ENCODE results near the gene DNAH3. TPM values are rescaled to one million over a fixed set of nuclear protein-coding genes. Genes with fewer than 3 reads are reported as not detected.
"Not testable (repeated sequence)": the region's sequence is repeated elsewhere in the genome, so short reads cannot be mapped to it uniquely, and the experiment has no call there.

The DNAH3 gene
- total RNA-seq, 5 donors from 2014 or later (not counting 1 experiment from before 2014, with no cell fraction given): not detected

DNA sequence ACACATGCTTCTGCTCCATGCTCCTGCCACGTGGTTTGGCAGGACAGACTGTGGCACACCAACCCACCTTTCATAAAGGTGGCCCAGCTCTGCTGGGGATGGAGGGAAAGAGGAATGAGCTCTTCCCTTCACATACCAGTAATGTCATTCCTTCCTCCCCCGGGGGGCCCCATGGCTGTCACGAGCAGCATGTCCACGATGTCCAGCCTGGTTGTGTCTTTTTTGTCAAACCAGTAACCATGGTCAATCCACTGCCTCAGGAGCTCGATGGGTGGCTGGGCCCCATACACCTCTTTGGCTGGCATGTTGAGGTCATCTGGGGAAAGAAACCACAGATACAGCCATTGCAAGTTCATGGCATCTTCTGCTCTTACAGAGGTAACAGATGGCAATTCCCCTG is 153.5 kb downstream of the DNAH3 start:
- POLR2A ChIA-PET: no interaction called here
- CTCF ChIA-PET: no interaction called here
- 65% methylated on average over 2 of the region's 5 CpGs for WGBS (ENCODE audit: insufficient coverage)
- H3K27ac Mint-ChIP-seq: no peak overlapping the region
- H3K36me3 ChIP-seq (ENCODE audit: control insufficient read depth in 2 of 2, extremely low read depth in 1 of 2, insufficient read depth in 1 of 2, low read length in 1 of 2): no peaks in the 10 kb centered on the region
- H3K9me3 ChIP-seq: no peaks in the 10 kb centered on the region
- no peak for DNase-seq
- H3K4me3 ChIP-seq (ENCODE audit: control insufficient read depth in 1 of 2, extremely low read depth in 1 of 2, low read length in 1 of 2): no peak overlapping the region
- no peaks in the 10 kb centered on the region for H3K4me1 Mint-ChIP-seq
- no peaks in the 10 kb centered on the region for H3K9me3 Mint-ChIP-seq
- H3K36me3 Mint-ChIP-seq: no peaks in the 10 kb centered on the region
- no peaks in the 10 kb centered on the region for H3K4me1 ChIP-seq (ENCODE audit: control insufficient read depth in 1 of 2, extremely low read depth in 1 of 2, insufficient read depth in 2 of 2, low read length in 2 of 2)
- peaks cover 9 to 14% of the 10 kb centered on the region in 2 donors for H3K27me3 Mint-ChIP-seq
- no peak overlapping the region for H3K27ac ChIP-seq (ENCODE audit: low read length)
- no peak for ATAC-seq (replicated peaks in 1 of 4)
- H3K27me3 ChIP-seq (replicated peaks in 1 of 2; ENCODE audit: control insufficient read depth in 2 of 2, extremely low read depth in 1 of 2, insufficient read depth in 2 of 2, low read length in 1 of 2): peaks cover 0 to 4% of the 10 kb centered on the region in 2 experiments
- H3K4me3 Mint-ChIP-seq: no peak overlapping the region

DNA sequence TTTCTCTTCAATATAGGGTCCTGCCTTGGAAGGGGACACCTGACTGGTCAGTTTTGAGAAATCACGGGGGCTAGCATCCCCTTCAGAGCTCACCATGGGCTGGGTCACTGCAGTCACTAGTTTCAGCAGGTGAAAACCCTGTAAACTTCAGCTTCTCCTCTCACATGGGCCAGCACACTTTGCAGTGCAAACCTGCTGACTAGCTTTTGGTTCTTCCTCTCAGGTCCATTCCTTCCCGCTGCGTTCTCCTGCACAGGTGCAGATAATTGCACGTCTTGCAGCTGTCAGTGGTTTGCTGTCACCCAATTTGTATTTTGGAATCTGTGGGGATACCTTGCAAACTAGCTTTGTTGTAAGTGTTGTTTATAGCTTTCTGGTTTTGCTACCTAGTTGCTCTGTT is 154.9 kb downstream of the DNAH3 start:
- Histone ChIP-seq H3K4me3 (ENCODE audit: control insufficient read depth in 1 of 2, extremely low read depth in 1 of 2, low read length in 1 of 2) (no peak overlapping the region), H3K4me1 (ENCODE audit: control insufficient read depth in 1 of 2, extremely low read depth in 1 of 2, insufficient read depth in 2 of 2, low read length in 2 of 2) (no peaks in the 10 kb centered on the region), H3K9me3 (no peaks in the 10 kb centered on the region), H3K36me3 (ENCODE audit: control insufficient read depth in 2 of 2, extremely low read depth in 1 of 2, insufficient read depth in 1 of 2, low read length in 1 of 2) (no peaks in the 10 kb centered on the region), H3K27ac (ENCODE audit: low read length) (no peak overlapping the region), H3K27me3 (replicated peaks in 1 of 2; ENCODE audit: control insufficient read depth in 2 of 2, extremely low read depth in 1 of 2, insufficient read depth in 2 of 2, low read length in 1 of 2) (peaks cover 0 to 4% of the 10 kb centered on the region in 2 experiments)
- Mint-ChIP-seq H3K27me3 (peaks cover 9 to 14% of the 10 kb centered on the region in 2 donors), H3K9me3 (no peaks in the 10 kb centered on the region), H3K27ac (no peak overlapping the region), H3K36me3 (no peaks in the 10 kb centered on the region), H3K4me1 (no peaks in the 10 kb centered on the region), H3K4me3 (no peak overlapping the region)
- ATAC-seq (replicated peaks in 1 of 4): no peak
- CTCF ChIA-PET: no interaction called here
- WGBS (ENCODE audit: insufficient coverage): 87% methylated on average over 3 of the region's 4 CpGs
- POLR2A ChIA-PET: no interaction called here
- no peak for DNase-seq

DNA sequence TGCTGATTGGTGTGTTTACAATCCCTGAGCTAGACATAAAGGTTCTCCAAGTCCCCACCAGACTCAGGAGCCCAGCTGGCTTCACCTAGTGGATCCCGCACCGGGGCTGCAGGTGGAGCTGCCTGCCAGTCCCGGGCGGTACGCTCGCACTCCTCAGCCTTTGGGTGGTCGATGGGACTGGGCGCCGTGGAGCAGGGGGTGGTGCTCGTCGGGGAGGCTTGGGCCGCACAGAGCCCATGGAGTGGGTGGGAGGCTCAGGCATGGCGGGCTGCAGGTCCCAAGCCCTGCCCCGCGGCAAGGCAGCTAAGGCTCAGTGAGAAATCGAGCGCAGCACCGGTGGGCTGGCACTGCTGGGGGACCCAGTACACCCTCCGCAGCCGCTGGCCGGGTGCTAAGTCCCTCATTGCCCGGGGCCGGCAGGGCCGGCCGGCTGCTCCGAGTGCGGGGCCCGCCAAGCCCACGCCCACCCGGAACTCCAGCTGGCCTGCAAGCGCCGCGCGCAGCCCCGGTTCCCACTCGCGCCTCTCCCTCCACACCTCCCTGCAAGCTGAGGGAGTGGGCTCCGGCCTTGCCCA is 161.1 kb downstream of the DNAH3 start:
- CTCF ChIA-PET, POLR2A ChIA-PET, H3K27me3 Mint-ChIP-seq: not testable (repeated sequence)

DNA sequence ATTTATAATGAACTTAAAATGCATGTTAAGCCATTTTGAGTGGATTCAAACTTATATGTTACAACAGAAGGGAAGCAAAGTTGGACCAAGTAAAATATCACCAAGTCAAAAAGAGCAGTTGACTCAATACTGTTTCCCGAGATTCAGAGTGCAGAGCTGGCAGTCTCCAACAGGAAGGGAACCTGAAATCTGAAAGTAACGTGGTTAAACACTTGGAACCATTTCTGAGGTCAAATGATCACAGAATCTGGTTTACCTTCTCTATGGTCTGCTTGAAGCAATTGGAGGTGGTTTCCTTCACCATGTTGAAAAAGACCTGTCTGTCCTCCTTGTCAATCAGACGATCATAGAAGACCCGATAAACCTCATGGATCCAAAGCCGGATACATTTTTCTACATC is 163.6 kb downstream of the DNAH3 start:
- POLR2A ChIA-PET: no interaction called here
- no peak for DNase-seq
- WGBS (ENCODE audit: insufficient coverage): 31% methylated on average over 2 of the region's 5 CpGs

More for the DNA sequence above, 161.1 kb downstream of the DNAH3 start:
- not testable (repeated sequence) for H3K36me3 ChIP-seq (ENCODE audit: control insufficient read depth in 2 of 2, extremely low read depth in 1 of 2, insufficient read depth in 1 of 2, low read length in 1 of 2); DNase-seq; ATAC-seq (replicated peaks in 1 of 4); H3K4me3 ChIP-seq (ENCODE audit: control insufficient read depth in 1 of 2, extremely low read depth in 1 of 2, low read length in 1 of 2); H3K4me1 Mint-ChIP-seq; H3K4me1 ChIP-seq (ENCODE audit: control insufficient read depth in 1 of 2, extremely low read depth in 1 of 2, insufficient read depth in 2 of 2, low read length in 2 of 2); H3K9me3 ChIP-seq; H3K36me3 Mint-ChIP-seq; H3K27ac ChIP-seq (ENCODE audit: low read length); H3K27ac Mint-ChIP-seq; H3K4me3 Mint-ChIP-seq; H3K9me3 Mint-ChIP-seq; H3K27me3 ChIP-seq (replicated peaks in 1 of 2; ENCODE audit: control insufficient read depth in 2 of 2, extremely low read depth in 1 of 2, insufficient read depth in 2 of 2, low read length in 1 of 2)
- WGBS (ENCODE audit: insufficient coverage): 94% methylated on average over 18 of the region's 38 CpGs

DNA sequence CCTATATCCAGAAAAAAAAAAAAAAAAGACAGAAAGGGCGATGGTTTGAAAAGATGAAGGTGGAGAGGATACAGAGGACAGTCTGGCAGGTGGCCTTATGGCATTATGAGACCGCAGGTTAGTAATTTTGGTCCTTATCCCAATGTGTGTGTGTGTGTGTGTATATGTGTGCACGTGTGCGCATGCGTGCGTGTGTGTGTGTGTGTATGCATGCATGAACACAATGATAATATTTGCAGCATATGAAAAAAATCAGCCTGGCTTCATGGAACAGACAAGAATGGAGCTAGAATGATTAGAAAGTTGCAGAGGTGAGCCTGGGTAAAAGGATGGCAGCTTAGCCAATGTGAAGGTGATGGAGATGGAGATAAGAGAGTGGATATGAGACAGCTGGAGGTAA is 166.6 kb downstream of the DNAH3 start:
- peaks cover 0 to 3% of the 10 kb centered on the region in 2 experiments for H3K27me3 ChIP-seq (replicated peaks in 1 of 2; ENCODE audit: control insufficient read depth in 2 of 2, extremely low read depth in 1 of 2, insufficient read depth in 2 of 2, low read length in 1 of 2)
- H3K9me3 ChIP-seq: no peaks in the 10 kb centered on the region
- POLR2A ChIA-PET: no interaction called here
- DNase-seq: no peak
- WGBS (ENCODE audit: insufficient coverage): 87% methylated on average over 5 of the region's 6 CpGs
- Mint-ChIP-seq H3K9me3 (no peaks in the 10 kb centered on the region), H3K4me1 (no peaks in the 10 kb centered on the region), H3K27me3 (peaks cover 0 to 3% of the 10 kb centered on the region in 2 donors), H3K36me3 (no peaks in the 10 kb centered on the region), H3K4me3 (no peak overlapping the region), H3K27ac (no peak overlapping the region)
- H3K36me3 ChIP-seq (ENCODE audit: control insufficient read depth in 2 of 2, extremely low read depth in 1 of 2, insufficient read depth in 1 of 2, low read length in 1 of 2): no peaks in the 10 kb centered on the region
- no peaks in the 10 kb centered on the region for H3K4me1 ChIP-seq (ENCODE audit: control insufficient read depth in 1 of 2, extremely low read depth in 1 of 2, insufficient read depth in 2 of 2, low read length in 2 of 2)
- no peak overlapping the region for H3K4me3 ChIP-seq (ENCODE audit: control insufficient read depth in 1 of 2, extremely low read depth in 1 of 2, low read length in 1 of 2)
- H3K27ac ChIP-seq (ENCODE audit: low read length): no peak overlapping the region
- CTCF ChIA-PET: no interaction called here
- ATAC-seq (replicated peaks in 1 of 4): no peak

More for the DNA sequence above, 163.6 kb downstream of the DNAH3 start:
- Mint-ChIP-seq H3K36me3 (no peaks in the 10 kb centered on the region), H3K27me3 (peaks cover 0 to 3% of the 10 kb centered on the region in 2 donors), H3K9me3 (no peaks in the 10 kb centered on the region), H3K4me1 (no peaks in the 10 kb centered on the region), H3K4me3 (no peak overlapping the region), H3K27ac (no peak overlapping the region)
- Histone ChIP-seq H3K4me3 (ENCODE audit: control insufficient read depth in 1 of 2, extremely low read depth in 1 of 2, low read length in 1 of 2) (no peak overlapping the region), H3K27ac (ENCODE audit: low read length) (no peak overlapping the region), H3K4me1 (ENCODE audit: control insufficient read depth in 1 of 2, extremely low read depth in 1 of 2, insufficient read depth in 2 of 2, low read length in 2 of 2) (no peaks in the 10 kb centered on the region), H3K36me3 (ENCODE audit: control insufficient read depth in 2 of 2, extremely low read depth in 1 of 2, insufficient read depth in 1 of 2, low read length in 1 of 2) (no peaks in the 10 kb centered on the region), H3K27me3 (replicated peaks in 1 of 2; ENCODE audit: control insufficient read depth in 2 of 2, extremely low read depth in 1 of 2, insufficient read depth in 2 of 2, low read length in 1 of 2) (peaks cover 0 to 3% of the 10 kb centered on the region in 2 experiments), H3K9me3 (no peaks in the 10 kb centered on the region)
- no peak for ATAC-seq (replicated peaks in 1 of 4)
- CTCF ChIA-PET: no interaction called here

DNA sequence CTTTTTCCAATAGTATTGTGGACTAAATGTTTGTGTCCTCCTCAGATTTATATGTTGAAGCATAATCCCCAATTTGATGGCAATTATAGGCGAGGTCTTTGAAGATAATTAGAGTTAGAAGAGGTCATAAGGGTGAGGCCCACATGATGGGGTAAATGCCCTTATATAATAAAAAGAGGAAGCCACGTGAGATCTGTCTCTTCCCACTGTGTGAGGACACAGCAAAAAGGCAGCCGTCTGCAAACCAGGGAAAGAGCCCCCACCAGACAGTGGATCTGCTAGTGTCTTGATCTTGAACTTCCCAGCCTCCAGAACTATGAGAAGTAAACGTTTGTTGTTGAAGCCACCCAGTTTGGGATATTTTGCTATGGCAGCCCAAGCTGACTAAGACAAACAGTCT is 174.1 kb downstream of the DNAH3 start:
- WGBS (ENCODE audit: insufficient coverage): no CpG with 5 or more reads among the region's 4 CpGs
- Histone ChIP-seq H3K9me3 (no peaks in the 10 kb centered on the region), H3K4me1 (ENCODE audit: control insufficient read depth in 1 of 2, extremely low read depth in 1 of 2, insufficient read depth in 2 of 2, low read length in 2 of 2) (no peaks in the 10 kb centered on the region), H3K27ac (ENCODE audit: low read length) (no peak overlapping the region), H3K4me3 (ENCODE audit: control insufficient read depth in 1 of 2, extremely low read depth in 1 of 2, low read length in 1 of 2) (no peak overlapping the region), H3K27me3 (replicated peaks in 1 of 2; ENCODE audit: control insufficient read depth in 2 of 2, extremely low read depth in 1 of 2, insufficient read depth in 2 of 2, low read length in 1 of 2) (peaks cover 0 to 5% of the 10 kb centered on the region in 2 experiments), H3K36me3 (ENCODE audit: control insufficient read depth in 2 of 2, extremely low read depth in 1 of 2, insufficient read depth in 1 of 2, low read length in 1 of 2) (no peaks in the 10 kb centered on the region)
- Mint-ChIP-seq H3K4me3 (no peak overlapping the region), H3K4me1 (no peaks in the 10 kb centered on the region), H3K36me3 (no peaks in the 10 kb centered on the region), H3K9me3 (no peaks in the 10 kb centered on the region), H3K27ac (no peak overlapping the region), H3K27me3 (no peaks in the 10 kb centered on the region)
- ChIA-PET POLR2A (no interaction called here), CTCF (no interaction called here)
- DNase-seq (no peak), ATAC-seq (replicated peaks in 1 of 4) (no peak)

DNA sequence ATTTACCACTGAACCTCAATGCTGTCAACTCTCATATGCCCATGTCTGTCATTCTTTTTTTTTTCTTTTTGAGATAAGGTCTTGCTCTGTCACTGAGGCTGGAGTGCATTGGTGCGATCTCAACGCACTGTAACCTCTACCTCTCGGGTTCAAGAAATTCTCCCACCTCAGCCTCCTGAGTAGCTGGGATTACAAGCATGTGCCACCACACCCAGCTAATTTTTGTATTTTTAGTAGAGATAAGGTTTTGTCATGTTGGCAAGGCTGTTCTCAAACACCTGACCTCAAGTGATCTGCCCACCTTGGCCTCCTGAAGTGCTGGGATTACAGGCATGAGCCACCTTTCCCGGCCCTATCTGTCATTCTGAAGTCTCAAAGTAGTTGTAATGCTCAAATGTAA is 177.4 kb downstream of the DNAH3 start:
- DNase-seq; POLR2A ChIA-PET; H3K27me3 Mint-ChIP-seq; H3K4me1 Mint-ChIP-seq; H3K4me3 ChIP-seq (ENCODE audit: control insufficient read depth in 1 of 2, extremely low read depth in 1 of 2, low read length in 1 of 2); H3K4me3 Mint-ChIP-seq; H3K36me3 ChIP-seq (ENCODE audit: control insufficient read depth in 2 of 2, extremely low read depth in 1 of 2, insufficient read depth in 1 of 2, low read length in 1 of 2); H3K27me3 ChIP-seq (replicated peaks in 1 of 2; ENCODE audit: control insufficient read depth in 2 of 2, extremely low read depth in 1 of 2, insufficient read depth in 2 of 2, low read length in 1 of 2); ATAC-seq (replicated peaks in 1 of 4); H3K4me1 ChIP-seq (ENCODE audit: control insufficient read depth in 1 of 2, extremely low read depth in 1 of 2, insufficient read depth in 2 of 2, low read length in 2 of 2); H3K9me3 ChIP-seq; H3K36me3 Mint-ChIP-seq; H3K9me3 Mint-ChIP-seq; CTCF ChIA-PET; H3K27ac ChIP-seq (ENCODE audit: low read length); H3K27ac Mint-ChIP-seq: not testable (repeated sequence)
- no CpG with 5 or more reads among the region's 4 CpGs for whole genome bisulfite sequencing (ENCODE audit: insufficient coverage)
